Activated CD8-positive, alpha-beta memory T cell treated with anti-CD3 and anti-CD28 coated beads, Interleukin-2, amount 50 U/mL, for 24 hours (primary cell): ENCODE results near the gene NPDC1.
A peak's percentile ranks its signal among the peaks of the same experiment; 100 is the strongest.

Source experiments
- DNase-seq: peaks from one replicate; pipeline ENCODE4 v3.0.0-alpha.2; 2020; ENCODE audit errors: extremely low read depth

NPDC1 gene

DNA sequence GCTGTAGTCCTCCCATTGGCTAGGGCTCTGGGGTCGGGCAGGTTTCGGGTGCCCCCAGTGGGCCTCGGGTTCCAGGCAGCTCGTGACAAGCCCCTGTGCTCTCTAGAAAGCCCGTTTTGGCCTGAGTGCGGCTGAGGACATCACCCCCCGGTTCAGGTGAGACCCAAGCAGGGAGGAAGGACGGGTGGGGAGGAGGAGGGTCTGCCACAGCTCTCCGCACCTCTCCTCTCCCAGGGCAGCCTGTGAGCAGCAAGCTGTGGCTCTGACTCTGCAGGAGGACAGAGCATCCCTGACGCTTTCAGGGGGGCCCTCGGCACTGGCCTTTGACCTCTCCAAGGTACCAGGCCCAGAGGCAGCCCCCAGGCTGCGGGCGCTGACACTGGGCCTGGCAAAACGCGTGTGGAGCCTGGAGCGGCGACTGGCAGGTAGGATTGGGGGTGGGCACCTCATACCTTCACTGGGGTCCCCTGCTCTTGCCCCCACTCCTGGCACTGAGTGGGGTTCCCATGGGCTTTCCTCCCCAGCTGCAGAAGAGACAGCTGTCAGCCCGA is 53.1 kb downstream of the NPDC1 start:
- DNase-seq: no peak

DNA sequence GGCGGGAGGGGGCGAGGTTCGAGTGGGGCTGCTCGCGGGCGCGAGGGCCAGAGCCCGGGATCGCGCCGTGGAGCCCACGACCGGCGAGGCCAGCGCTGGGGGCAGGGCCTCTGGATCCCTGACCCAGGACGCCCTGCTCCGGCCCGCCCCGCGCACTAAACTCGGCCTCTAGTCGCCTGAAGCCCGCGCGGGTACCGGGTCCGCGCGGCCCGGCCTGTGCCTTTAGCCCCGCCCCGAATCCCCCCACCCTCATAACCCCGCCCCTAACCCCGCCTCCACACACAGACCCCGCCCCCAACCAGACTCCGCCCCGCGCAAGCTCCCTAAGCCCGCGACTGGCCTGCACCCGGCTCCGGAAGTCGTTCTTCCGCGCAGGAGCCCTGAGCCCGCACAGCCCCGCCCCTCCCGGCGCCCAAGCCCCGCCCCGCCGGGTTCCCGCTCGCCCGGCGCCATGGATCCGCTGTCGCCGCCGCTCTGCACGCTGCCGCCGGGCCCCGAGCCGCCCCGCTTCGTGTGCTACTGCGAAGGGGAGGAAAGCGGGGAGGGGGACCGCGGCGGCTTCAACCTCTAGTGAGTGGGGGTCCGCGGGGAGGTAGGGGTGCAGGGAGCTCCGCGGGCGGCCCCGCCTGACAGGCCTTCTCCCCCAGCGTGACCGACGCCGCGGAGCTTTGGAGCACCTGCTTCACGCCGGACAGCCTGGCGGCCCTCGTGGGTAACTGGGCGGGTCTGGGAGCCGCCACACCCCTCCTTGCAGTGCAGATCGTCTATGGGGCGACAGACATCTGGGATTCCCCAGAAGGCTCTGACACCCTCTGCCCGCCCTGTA is 53.8 kb downstream of the NPDC1 start, which contains the start of gene PAXX:
TSS of gene PAXX (plus strand) at position 430 of the 826 bp plus-strand sequence. CDS start at position 452, 22 bp downstream.
- peak; percentile 85 for DNase-seq

DNA sequence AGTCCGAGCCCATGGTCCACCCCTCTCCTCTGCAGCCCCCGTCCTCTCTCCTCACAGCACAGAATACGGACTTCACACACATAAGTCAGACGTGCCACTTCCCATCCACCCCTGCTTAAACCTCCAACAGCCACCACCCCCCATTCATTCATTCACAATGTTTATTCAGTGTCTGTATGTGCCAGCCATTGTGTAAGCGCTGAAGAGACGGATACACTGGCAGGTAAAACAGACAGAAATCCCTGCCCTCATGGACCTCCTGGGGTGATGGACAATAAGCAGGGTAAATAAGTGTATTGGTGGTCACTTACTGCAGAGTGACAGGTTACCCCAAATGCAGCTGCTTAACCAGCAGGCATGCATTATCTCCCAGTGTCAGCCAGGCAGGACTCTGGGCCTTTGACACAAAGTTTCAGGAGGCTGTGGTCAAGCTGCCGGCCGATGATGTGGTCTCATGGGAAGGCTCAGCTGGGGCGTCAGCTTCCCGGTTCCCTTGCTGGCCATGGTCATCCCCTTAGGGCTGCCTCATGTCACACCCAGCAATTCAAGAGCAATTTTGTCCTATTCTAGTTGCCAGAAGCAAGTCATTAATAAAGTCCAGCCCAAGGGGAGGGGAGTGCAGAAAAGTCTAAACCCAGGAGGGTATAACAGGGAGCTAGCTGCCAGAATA is 55.6 kb downstream of the NPDC1 start:
- no peak for DNase-seq
